ENCODE results near the gene MCTP2. TPM values are rescaled to one million over a fixed set of nuclear protein-coding genes. Genes with fewer than 3 reads are reported as not detected.

MCTP2 gene
- total and polyA plus RNA-seq, 2 donors = 3.9 to 37.3 TPM

- WGBS = 70% methylated on average over 3 of the region's 3 CpGs
- H3K4me3 ChIP-seq (ENCODE audit: low read depth, low read length) = no peak overlapping the region
- no peak overlapping the region for H3K27ac ChIP-seq (ENCODE audit: low read depth)
- DNase-seq (ENCODE audit: extremely low spot score) = no peak
- H3K36me3 ChIP-seq (ENCODE audit: insufficient read depth) = no peaks in the 10 kb centered on the region
- H3K4me1 ChIP-seq (ENCODE audit: insufficient read depth) = no peaks in the 10 kb centered on the region
These were observed 210.4 kb downstream of the MCTP2 start for GRCh38 chr15:94441760-94442159.

DNA sequence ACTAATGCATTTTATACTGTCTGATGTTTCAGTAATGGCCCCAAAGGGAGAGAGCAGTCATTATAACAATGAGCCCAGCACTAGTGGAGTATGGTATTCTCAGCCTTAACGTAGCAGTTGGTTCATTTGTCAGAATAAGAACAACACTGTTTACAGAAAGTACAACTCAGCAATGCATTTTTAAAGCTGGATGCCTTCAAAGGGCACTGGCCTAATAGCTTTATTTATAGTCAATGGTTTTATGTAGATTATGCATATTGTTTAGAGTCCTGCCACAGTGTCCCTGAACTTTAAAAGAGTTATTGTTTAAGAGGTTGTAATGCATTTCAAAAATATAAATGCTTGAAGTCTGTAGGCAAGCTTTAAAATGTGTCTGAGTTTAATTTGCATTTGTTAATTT, 211.1 kb downstream of the MCTP2 start:
- no peaks in the 10 kb centered on the region for H3K4me1 ChIP-seq (ENCODE audit: insufficient read depth)
- WGBS = 34% methylated on average over 1 of the region's 1 CpG
- H3K27ac ChIP-seq (ENCODE audit: low read depth) = no peak overlapping the region
- DNase-seq (ENCODE audit: extremely low spot score) = no peak
- H3K36me3 ChIP-seq (ENCODE audit: insufficient read depth) = no peaks in the 10 kb centered on the region
- no peak overlapping the region for H3K4me3 ChIP-seq (ENCODE audit: low read depth, low read length)

GRCh38 chr15:94443186-94443585, 211.8 kb downstream of the MCTP2 start:
- WGBS = 79% methylated on average over 5 of the region's 5 CpGs
- H3K4me1 ChIP-seq (ENCODE audit: insufficient read depth) = no peaks in the 10 kb centered on the region
- H3K27ac ChIP-seq (ENCODE audit: low read depth) = no peak overlapping the region
- H3K36me3 ChIP-seq (ENCODE audit: insufficient read depth) = no peaks in the 10 kb centered on the region
- no peak overlapping the region for H3K4me3 ChIP-seq (ENCODE audit: low read depth, low read length)
- DNase-seq (ENCODE audit: extremely low spot score) = no peak

- H3K4me1 ChIP-seq (ENCODE audit: insufficient read depth) = no peaks in the 10 kb centered on the region
- H3K36me3 ChIP-seq (ENCODE audit: insufficient read depth) = no peaks in the 10 kb centered on the region
- H3K27ac ChIP-seq (ENCODE audit: low read depth) = no peak overlapping the region
- H3K4me3 ChIP-seq (ENCODE audit: low read depth, low read length) = no peak overlapping the region
- 67% methylated on average over 7 of the region's 7 CpGs for WGBS
- no peak for DNase-seq (ENCODE audit: extremely low spot score)
These were observed 214.3 kb downstream of the MCTP2 start for GRCh38 chr15:94445566-94446160.

- Histone ChIP-seq H3K27ac (ENCODE audit: low read depth) (no peak overlapping the region), H3K4me3 (ENCODE audit: low read depth, low read length) (no peak overlapping the region), H3K36me3 (ENCODE audit: insufficient read depth) (no peaks in the 10 kb centered on the region), H3K4me1 (ENCODE audit: insufficient read depth) (no peaks in the 10 kb centered on the region)
- DNase-seq (ENCODE audit: extremely low spot score) = no peak
These were observed 215.1 kb downstream of the MCTP2 start for GRCh38 chr15:94446441-94446840.

DNA sequence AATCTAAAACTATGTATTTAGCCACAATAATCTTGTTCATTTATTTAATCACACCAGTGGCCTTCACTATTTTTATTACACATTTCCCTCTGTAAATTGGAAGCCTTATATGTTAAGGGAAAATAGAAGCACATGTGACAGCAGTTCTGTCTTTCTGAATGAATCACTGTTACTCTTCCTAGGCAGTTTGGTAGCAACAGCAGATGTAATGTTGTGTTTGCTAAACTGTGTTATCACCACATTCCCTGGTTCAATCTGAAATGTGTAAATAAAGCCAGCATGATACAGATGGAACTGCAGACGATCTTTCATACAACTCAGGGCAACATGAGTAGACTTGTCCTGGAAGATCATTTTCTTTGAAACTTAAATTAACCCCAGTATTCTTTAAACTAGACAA, 220.1 kb downstream of the MCTP2 start:
- 42% methylated on average over 1 of the region's 1 CpG for WGBS

DNA sequence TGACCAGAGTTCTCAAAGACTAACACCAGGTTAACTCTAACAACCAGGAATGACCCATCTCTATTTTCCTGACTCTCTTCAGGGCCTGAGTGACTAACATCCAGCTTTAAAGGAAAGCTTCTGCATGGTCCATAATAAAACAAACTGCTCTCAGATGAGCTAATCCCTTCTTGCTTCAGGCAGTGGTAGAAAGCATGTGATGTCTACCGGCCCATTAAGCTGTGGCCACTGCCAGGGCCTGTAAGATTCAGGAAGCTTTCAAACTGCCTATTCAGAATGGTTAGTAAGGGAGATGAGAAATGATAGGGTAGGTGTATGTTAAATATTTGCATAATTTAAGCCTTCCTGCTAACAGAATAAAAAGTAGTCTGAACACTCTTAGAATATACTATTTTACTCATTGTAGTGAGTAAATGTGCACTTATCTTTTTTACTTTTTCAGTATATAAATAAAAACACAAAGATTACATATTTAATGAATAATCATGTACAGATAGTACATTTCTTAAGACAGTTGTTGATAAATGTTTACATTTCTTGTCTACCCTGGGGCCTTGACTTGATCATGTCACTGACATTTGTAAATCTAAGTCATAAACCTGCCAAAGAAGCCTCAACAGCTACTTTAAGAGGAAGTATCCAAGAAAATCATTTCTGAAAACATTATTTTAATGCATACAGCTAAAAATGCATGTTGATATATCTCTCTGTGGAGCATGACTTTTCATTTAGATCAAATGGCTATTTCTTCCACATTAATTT, 222.0 kb downstream of the MCTP2 start:
- Histone ChIP-seq H3K4me1 (ENCODE audit: insufficient read depth) (no peaks in the 10 kb centered on the region), H3K27ac (ENCODE audit: low read depth) (no peak overlapping the region), H3K4me3 (ENCODE audit: low read depth, low read length) (no peak overlapping the region), H3K36me3 (ENCODE audit: insufficient read depth) (no peaks in the 10 kb centered on the region)
- WGBS = 51% methylated on average over 1 of the region's 1 CpG
- no peak for DNase-seq (ENCODE audit: extremely low spot score)

More for the DNA sequence above, 220.1 kb downstream of the MCTP2 start:
- H3K4me1 ChIP-seq (ENCODE audit: insufficient read depth) = no peaks in the 10 kb centered on the region
- no peak overlapping the region for H3K4me3 ChIP-seq (ENCODE audit: low read depth, low read length)
- H3K27ac ChIP-seq (ENCODE audit: low read depth) = no peak overlapping the region
- peak; percentile 20 for DNase-seq (ENCODE audit: extremely low spot score)
- H3K36me3 ChIP-seq (ENCODE audit: insufficient read depth) = no peaks in the 10 kb centered on the region

- no peaks in the 10 kb centered on the region for H3K4me1 ChIP-seq (ENCODE audit: insufficient read depth)
- H3K27ac ChIP-seq (ENCODE audit: low read depth) = no peak overlapping the region
- 95% methylated on average over 9 of the region's 9 CpGs for WGBS
- no peaks in the 10 kb centered on the region for H3K36me3 ChIP-seq (ENCODE audit: insufficient read depth)
- H3K4me3 ChIP-seq (ENCODE audit: low read depth, low read length) = no peak overlapping the region
- DNase-seq (ENCODE audit: extremely low spot score) = no peak
These were observed 223.9 kb downstream of the MCTP2 start for GRCh38 chr15:94455297-94455696.

- H3K4me3 ChIP-seq (ENCODE audit: low read depth, low read length) = no peak overlapping the region
- no peak overlapping the region for H3K27ac ChIP-seq (ENCODE audit: low read depth)
- DNase-seq (ENCODE audit: extremely low spot score) = no peak
- peaks cover 2% of the 10 kb centered on the region for H3K36me3 ChIP-seq (ENCODE audit: insufficient read depth)
- WGBS = 76% methylated on average over 5 of the region's 5 CpGs
- no peaks in the 10 kb centered on the region for H3K4me1 ChIP-seq (ENCODE audit: insufficient read depth)
These were observed 224.9 kb downstream of the MCTP2 start for GRCh38 chr15:94456226-94456625.

DNA sequence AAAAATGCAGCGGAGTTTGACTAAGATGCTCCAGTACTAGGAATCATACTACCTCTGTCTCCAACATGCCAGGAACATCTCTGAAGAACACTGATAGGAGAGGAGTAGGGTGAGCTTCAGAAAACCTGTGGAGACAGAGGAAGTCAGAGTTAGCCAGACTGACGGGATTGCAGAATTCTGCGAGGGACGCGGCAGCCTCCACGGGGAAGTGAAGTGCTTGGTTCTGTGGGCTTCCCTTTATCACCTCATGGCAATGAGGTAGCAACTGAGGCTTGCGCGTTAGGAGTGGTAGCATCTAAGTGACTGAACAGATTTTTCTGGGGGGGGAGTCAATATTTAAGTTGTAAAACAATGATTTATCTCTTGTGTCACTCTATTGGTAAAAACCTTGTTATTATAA, 226.3 kb downstream of the MCTP2 start:
- WGBS = 89% methylated on average over 8 of the region's 8 CpGs
- H3K27ac ChIP-seq (ENCODE audit: low read depth) = no peak overlapping the region
- no peak overlapping the region for H3K4me3 ChIP-seq (ENCODE audit: low read depth, low read length)
- H3K36me3 ChIP-seq (ENCODE audit: insufficient read depth) = peaks cover 2% of the 10 kb centered on the region
- no peak for DNase-seq (ENCODE audit: extremely low spot score)
- H3K4me1 ChIP-seq (ENCODE audit: insufficient read depth) = no peaks in the 10 kb centered on the region

GRCh38 chr15:94460624-94461023, 229.3 kb downstream of the MCTP2 start:
- 79% methylated on average over 1 of the region's 1 CpG for WGBS
- Histone ChIP-seq H3K4me3 (ENCODE audit: low read depth, low read length) (no peak overlapping the region), H3K4me1 (ENCODE audit: insufficient read depth) (no peaks in the 10 kb centered on the region), H3K36me3 (ENCODE audit: insufficient read depth) (peaks cover 2% of the 10 kb centered on the region), H3K27ac (ENCODE audit: low read depth) (no peak overlapping the region)
- no peak for DNase-seq (ENCODE audit: extremely low spot score)

DNA sequence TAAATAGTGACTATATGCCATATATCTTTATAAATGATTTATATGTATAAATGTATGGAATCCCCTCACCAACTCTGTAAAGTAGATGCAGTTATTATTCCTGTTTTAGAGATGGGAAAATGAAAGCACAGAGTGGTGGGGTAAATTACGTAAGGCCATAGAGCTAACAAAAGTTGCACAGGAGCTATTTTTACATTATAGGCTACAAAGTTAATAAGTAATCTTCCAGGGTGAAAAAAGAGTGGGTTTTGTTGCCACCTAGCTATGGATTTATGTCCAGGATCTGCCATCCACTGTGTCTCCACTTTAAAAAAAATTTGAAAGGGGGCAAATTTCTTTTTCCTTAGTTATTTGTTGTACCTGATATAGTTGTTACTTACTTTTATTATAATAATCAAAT, 235.7 kb downstream of the MCTP2 start:
- Histone ChIP-seq H3K36me3 (ENCODE audit: insufficient read depth) (no peaks in the 10 kb centered on the region), H3K4me3 (ENCODE audit: low read depth, low read length) (no peak overlapping the region), H3K4me1 (ENCODE audit: insufficient read depth) (no peaks in the 10 kb centered on the region), H3K27ac (ENCODE audit: low read depth) (no peak overlapping the region)
- no peak for DNase-seq (ENCODE audit: extremely low spot score)
- WGBS = 87% methylated on average over 1 of the region's 1 CpG

DNA sequence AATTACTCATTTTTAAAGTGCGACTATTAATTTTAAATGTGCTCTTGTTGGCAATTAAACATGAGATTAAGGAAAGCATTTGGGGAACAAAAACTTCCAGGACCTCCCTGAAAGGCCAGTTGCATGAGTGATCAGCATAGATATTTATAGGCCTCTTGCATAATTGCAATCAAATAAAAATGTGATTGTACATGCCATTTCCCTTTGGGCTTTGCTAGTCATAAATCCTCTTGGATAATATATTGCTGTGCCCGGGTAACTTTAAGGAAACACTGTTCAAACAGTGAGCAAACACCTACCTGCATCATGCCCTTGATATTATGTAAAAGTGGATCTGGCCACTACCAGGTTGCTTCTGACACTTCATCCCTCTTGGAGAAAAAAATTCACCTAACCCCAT, 239.1 kb downstream of the MCTP2 start:
- WGBS = 46% methylated on average over 2 of the region's 2 CpGs

GRCh38 chr15:94476686-94477085, 245.3 kb downstream of the MCTP2 start:
- WGBS = 68% methylated on average over 5 of the region's 5 CpGs
- no peak overlapping the region for H3K4me3 ChIP-seq (ENCODE audit: low read depth, low read length)
- no peak overlapping the region for H3K27ac ChIP-seq (ENCODE audit: low read depth)

More for the DNA sequence above, 239.1 kb downstream of the MCTP2 start:
- no peak overlapping the region for H3K27ac ChIP-seq (ENCODE audit: low read depth)
- no peak overlapping the region for H3K4me3 ChIP-seq (ENCODE audit: low read depth, low read length)
- no peaks in the 10 kb centered on the region for H3K4me1 ChIP-seq (ENCODE audit: insufficient read depth)
- no peak for DNase-seq (ENCODE audit: extremely low spot score)
- H3K36me3 ChIP-seq (ENCODE audit: insufficient read depth) = no peaks in the 10 kb centered on the region

More at GRCh38 chr15:94476686-94477085, 245.3 kb downstream of the MCTP2 start:
- DNase-seq (ENCODE audit: extremely low spot score) = no peak
- H3K4me1 ChIP-seq (ENCODE audit: insufficient read depth) = no peaks in the 10 kb centered on the region
- no peaks in the 10 kb centered on the region for H3K36me3 ChIP-seq (ENCODE audit: insufficient read depth)
